HG03432 (cell line): ENCODE measurements around the gene WRAP73.

Experiments
- ATAC-seq: cut with Tn5 transposase; IDR thresholded peaks from one replicate; pipeline ENCODE4 v1.9.1; 2021; ENCODE audit warnings: mild to moderate bottlenecking, moderate library complexity; ENCODE audit not compliant: unreplicated experiment

Gene WRAP73

DNA sequence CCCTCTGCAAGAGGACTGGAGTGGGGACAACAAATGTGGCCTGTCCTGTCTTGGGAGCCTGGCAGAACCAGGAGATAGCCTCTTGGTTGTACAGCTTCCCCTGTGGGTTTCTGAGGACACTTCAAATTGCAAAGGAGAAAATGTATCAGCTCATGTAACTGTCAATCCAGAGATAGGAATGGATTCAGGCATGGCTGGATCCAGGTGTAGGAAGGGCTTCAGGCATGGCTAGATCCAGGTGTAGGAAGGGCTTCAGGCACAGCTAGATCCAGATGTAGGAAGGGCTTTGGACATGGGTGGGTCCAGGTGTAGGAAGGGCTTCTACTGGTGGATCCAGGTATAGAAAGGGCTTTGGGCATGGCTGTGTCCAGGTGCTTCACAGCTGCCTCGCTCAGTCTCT is 33.3 kb upstream of the WRAP73 start:
- no peak for ATAC-seq

DNA sequence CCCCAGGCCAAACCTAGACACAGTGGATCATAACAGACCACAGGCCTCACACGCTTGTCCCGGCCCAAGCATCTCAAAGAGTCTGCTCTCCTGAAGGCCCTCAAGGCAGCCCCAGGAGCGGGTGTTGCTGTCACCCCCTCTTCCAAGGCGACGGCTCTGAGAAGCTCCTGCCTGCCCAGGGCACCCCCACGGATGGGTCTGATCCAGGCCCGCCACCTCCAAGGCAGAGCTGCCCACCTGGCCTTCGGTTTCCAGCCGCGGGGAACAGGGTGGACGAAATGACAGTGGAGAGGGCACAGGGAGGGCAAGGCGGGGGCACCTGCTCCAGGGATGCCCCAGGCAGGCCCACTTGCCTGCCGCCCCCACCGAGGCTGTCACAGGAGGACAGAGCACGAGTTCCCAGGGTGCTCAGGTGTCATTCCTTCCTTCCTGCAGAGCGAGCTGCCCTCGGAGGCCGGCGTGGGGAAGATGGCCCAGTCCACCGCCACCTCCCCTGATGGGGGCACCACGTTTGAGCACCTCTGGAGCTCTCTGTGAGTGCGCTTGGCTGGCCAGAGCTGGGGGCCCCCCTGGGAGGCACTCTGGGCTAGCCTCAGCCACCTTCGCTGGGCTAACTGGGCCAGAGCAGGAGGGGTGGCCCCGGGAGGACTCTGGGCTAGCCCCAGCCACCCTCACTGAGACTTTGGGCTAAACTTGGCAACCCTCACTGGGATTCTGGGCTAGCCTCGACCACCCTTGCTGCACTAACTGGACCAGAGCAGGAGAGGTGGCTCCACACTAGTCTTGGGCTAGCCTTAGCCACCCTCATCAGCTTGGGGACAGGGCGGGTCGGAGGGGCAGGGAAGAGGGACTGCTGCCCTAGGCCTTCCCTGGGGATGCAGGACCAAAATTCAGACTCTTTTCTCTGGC is 32.2 kb upstream of the WRAP73 start:
- no peak for ATAC-seq

DNA sequence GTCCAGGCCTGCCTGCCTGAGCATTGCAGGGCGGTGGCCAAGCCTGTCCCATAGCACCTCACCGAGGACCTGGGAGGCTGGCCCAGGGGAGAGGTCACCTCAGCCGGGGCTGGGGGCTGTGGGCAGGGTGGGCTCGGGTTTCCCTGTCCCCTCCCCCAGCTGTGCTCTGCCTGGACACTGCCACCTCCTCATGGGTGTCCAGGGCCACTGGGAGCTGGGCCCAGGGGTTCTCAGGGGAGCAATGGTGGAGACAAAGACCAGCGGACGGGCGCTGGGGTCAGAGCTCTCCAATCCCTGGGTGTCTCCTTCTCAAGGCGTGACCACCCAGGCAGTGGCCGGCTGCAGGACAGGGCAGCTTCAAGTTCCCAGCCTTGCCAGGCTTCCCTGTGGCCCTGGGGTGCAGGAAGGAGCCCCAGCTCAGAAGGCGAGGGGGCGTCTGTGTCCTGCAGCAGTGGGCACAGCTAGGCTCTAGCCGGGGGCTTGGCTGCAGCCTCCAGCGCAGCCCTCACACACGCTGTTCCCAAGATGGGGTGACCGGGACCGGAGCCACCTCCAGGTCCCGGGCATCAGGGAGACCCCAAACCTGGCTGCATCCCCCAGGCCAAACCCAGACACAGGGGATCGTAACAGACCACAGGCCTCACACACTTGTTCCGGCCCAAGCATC is 31.5 kb upstream of the WRAP73 start:
- ATAC-seq = no peak

DNA sequence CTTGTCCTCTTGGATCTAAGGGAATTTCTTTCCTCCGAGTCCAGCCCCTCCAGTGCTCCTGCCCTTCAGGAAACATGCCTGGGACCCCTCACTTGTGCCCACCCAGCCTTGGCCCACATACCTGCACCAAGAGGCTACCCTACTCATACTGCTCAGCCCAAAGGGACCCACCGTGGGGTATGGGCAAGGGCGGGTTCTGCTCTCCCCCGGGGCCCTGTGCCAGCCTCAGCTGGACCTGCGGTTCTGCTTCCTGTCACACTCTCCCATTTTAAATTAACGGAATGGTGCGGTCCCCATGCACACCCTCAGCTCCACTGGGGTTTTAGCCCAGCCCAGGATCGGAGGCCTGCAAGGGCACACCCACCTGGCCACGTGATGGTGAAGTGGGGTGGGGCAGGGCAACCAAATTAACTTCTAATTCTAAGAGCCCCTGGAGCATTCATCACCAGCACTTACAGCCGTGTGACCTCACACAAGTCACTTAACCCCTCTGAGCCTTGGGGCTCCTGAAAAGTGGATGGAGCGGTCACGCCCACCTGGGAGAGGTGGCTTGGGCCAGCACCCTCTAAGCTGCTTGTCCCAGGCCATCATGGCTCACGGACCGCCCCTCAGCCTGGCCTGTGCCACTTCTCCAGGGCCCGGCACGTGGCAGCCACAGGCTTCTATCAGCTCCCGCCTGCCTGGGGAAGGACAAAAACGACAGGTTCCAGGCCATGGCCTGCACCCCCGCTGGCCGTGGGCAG is 30.8 kb upstream of the WRAP73 start:
- no peak for ATAC-seq

DNA sequence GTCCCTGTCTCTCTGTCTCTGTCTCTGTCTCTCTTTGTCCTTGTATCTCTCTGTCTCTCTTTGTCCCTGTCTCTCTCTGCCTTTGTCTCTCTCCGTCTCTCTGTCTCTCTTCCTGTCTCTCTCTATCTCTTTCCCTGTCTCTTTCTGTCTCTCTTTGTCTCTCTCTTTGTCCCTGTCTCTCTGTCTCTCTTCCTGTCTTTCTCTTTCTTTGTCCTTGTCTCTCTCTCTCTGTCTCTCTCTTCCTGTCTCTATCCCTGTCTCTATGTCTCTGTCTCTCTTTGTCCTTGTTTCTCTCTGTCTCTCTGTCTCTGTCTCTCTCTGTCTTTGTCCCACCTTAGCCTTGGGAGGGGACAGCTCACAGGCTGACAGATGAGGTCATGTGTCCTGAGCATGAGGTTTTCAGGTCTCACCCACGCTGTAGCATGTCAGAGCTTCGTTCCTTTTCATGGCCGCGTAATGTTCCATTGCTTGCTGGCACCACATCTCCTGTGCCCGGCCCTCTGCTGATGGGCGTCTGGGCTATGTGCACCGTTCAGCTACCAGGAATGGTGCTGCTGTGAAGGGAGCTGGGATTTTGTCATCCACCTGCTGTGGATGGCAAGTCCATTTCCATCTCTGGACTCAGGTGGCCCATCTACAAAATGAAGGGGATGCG is 30.0 kb upstream of the WRAP73 start:
- ATAC-seq = no peak

DNA sequence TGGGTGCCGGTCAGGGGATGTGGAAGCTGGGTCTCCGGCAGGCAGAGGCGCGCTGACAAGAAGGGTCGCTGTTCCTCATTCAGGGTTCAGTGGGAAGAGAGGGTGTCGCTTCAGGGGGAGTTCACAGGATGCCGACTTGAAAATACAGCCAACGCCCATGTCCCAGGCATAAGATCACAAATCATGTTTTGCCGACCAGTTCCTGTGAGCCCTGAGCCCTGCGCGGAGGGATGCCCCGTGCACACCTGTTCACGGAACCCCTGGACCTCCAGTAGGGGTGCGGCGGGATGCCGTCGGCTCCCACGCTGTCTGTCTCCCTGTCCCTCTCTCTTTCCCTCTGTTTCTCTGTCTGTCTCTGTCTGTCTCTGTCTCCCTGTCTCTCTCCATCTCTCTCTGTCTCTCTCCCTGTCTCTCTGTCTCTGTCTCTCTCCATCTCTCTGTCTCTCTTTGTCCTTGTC is 29.2 kb upstream of the WRAP73 start:
- ATAC-seq = no peak

DNA sequence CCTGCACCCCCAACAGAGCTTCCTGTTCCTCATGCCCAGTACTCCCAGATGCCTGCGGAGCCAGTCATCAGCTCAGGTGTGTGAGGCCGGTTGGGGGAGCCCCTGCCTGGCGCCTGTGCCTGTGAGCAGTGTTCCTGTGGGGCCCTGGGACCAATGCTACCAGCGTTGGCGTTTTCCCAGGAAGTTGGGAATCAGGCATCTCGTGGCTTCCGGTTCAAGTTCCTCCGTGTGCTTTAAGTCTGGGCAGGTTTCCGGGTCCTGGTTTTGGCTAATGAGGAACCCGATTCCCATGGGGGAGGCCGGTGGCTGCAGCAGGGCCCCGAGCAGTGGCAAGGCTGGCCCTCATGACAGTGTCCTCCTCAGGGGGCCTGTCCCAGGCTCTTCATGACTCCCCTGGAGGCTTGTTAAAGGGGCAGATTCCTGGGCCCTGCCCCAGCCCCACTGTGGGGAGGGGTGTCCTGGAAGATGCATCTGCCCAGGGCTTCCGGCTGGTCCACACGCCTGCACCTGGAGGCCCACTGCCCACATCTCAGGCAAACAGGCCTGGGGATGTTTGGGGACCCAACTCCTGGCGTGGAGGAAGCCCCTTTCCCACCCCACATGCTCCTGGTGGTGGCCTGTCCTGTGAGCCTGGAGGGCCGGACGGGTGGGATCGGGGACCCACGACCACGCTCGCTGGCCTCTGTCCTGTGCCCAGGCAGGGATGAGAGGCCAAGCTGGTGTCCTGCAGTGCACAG is 28.6 kb upstream of the WRAP73 start:
- ATAC-seq = no peak

DNA sequence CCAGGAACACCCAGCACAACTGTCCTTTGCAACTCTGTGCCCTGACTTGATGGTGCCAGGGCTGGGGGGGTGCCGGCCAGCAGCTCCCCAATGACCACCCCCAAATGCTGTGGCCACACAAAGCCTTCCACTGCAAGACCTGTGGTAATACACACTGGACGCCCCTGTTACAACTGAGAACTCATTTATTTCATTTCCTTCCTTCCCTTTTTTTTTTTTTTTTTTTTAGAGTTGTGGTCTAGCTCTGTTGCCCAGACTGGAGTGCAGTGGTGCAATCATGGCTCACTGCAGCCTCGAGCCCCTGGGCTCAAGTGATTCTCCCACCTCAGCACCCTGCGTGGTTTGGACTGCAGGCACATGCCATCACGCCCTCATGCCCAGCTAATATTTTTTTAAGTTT is 27.6 kb upstream of the WRAP73 start:
- peak; percentile 5 for ATAC-seq

DNA sequence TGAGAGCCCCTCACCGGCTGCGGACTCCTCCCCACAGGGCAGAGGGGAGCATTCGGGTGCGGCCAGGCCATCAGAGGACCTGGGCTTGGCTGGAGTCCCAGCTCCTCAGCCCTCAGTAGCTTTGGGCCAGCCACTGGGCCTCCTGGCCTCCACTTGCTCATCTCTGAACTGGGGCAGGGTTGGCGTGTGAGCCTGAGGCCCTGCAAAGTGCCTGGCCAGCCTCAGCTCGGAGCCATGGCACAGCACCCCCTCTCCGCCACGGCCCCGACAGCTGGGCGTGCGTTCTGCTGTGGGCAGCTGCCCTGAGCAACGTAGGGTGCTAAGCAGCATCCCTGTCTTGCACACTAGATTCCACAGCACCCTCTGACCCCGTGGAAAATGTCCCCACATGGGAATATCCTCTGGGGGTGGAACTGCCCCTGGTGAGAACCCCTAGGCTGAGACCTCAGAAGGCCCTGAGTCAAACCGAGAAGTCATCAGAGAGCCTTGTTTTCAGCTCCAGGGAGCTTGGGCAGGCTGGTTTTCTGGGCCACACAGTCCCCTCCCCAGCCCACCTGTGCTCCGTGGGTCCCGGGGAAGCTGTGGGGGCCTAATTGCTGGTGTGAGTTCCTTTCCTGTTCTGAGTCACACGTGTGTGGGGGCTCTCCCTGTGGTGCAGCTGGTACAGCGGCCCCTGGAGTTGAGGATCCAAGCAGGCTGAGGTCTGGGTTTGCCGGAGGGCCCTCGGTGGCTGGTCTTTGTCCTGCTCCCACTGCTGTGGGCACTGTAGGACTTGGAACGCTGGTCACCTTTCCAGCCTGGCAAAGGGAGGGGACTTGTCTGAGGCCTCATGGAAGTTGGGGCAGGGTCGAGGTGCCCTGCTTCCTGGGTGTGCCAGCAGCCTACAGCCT is 26.9 kb upstream of the WRAP73 start:
- ATAC-seq = peak; percentile 70

DNA sequence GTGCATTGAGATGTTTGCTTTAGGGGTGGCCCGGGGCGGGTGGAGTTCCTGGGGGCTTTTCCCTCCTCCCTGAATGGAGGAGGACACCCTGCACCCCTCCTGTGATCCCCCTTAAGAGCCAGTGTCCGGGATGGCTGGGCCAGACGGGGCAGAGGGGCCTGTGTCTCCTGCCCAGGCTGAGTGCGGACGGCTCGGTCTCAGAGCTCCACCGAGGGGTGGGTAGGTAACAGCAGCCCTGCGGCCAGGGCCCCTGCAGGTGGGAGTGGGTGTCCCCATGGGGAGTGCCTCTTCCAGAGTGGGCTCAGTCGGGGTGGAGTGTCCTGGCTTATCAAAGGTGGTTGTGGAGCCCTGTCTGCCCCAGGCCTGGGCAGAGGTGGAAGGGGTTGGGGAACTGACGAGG is 25.5 kb upstream of the WRAP73 start:
- no peak for ATAC-seq

DNA sequence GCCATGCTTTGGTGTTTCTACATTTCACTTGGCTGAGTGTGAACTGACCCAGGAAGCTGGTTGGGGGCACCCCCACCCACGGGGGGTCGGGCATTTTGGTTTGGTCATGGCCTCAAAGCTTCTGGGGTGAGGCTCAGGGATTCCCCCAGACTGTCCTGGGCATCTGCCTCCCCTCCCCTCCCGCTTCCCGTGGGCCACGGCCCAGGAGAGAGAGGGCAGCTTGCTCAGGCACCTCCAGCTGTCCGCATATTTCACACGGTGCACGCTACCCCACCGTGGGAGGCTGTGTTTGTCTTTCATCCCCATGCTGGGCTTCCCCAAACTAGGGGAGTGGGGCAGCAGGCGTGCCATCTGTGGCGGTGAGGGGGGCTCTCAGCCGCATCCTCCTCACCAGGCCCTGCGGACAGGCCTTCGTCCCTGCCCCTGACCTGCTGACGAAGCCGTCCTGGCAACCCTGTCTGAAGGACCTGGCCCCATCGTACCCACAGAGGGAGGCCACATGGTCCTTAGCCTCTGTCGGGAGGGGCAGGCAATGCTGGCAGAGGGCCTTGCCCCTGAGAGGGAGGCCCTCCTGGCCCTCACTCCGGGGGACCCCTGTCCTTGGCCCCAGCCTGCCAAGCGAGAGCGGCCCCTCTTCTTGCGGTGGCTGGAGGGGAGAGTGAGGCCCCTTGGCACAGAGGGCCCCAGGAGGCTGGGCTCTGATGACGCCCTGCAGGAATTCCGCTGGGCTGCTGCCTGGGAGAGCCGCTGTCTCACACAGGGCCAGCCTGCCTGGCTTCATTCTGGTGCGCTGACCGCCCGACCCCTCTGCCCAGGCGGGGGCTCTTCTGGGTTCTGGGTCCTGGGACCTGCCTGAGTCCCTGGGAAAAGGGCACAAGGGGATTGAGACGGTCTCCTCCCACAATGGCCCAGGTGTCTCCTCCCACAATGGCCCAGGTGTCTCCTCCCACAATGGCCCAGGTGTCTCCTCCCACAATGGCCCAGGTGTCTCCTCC is 24.5 kb upstream of the WRAP73 start:
- no peak for ATAC-seq

DNA sequence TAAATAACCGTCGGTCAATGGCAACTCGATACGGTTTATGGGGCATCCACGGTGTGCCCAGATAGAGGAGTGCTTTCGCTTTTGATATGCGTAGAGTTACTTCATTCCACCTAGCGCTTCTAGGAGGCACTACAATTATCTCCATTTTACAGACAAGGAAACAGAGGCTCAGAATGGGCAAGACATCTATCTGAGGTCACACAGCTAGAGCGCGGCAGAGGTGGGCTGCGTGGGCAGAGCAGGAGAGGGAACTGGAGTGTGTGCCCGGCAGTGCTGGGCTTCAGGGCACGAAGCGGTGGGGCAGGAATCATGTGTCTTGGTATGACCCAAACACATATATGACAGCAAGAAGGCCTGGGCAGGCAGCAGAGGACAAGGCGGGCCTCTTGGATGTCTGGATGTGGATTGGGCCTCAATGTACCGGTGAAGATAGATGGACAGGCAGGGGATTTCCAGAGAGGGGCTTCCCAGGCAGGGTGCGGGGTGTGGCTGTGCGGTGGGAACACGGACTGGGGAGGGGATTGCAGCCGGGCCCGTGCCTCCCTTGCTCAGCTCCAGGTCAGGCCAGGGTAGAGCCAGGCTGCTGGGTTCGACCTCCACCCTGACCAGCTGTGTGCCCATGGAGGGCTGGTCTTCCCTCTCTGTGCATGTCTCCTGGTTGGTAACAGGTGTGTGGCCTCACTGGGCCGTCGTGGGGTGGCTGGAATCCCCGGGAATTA is 23.6 kb upstream of the WRAP73 start:
- no peak for ATAC-seq

DNA sequence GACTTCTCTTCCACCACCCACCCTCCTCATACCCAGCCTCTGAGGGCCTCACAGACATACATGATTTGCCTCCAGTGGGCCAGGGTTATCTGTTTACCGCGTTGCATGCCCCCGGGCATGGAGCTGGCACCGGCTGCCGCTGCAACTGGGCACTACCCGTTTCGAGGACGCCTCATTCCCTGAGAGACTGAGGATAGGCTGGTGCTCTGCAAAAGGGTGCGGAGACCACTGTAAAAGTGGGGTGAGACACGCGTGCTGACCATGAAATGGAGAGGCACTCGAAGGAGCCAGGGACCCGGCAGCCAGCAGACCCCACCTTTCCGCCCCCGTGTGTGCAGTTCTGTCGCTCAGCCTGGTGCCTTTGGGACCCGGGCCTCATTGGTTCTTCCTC is 23.1 kb upstream of the WRAP73 start:
- no peak for ATAC-seq

DNA sequence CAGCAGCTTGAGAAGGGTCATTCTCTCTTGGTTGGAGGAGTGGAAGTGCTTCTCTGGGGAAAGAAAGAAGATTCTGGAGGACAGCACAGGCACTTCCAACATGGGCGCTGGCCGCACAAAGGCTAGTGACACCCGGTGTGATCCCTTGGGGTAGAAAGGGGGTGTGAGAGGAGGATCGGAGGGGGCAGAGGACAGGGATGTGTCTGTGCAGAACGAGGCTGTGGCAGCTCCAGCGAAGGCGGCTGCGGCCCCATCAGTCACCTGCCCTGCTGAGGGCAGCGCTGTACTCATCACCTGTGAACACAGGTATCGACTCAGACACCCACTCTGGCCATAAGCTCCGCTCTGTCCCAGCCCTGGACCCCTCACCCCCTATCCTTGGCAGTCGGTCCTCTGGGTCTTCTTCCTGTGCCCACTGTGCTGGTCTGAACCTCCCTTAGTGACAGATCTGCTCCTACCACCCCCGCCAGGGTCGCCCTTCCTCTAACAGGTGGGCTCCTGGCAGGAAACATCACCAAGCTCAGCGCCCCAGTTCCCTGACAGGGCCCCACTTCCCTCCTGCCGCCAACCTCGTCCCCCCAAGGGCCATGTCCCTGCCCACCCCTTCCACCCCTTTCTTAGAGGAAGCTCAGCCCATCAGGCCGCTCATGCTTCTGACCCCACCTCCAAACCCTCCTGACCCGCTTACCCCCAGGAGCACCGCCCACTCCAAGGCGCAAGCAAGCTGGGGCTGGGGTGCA is 22.5 kb upstream of the WRAP73 start:
- no peak for ATAC-seq

DNA sequence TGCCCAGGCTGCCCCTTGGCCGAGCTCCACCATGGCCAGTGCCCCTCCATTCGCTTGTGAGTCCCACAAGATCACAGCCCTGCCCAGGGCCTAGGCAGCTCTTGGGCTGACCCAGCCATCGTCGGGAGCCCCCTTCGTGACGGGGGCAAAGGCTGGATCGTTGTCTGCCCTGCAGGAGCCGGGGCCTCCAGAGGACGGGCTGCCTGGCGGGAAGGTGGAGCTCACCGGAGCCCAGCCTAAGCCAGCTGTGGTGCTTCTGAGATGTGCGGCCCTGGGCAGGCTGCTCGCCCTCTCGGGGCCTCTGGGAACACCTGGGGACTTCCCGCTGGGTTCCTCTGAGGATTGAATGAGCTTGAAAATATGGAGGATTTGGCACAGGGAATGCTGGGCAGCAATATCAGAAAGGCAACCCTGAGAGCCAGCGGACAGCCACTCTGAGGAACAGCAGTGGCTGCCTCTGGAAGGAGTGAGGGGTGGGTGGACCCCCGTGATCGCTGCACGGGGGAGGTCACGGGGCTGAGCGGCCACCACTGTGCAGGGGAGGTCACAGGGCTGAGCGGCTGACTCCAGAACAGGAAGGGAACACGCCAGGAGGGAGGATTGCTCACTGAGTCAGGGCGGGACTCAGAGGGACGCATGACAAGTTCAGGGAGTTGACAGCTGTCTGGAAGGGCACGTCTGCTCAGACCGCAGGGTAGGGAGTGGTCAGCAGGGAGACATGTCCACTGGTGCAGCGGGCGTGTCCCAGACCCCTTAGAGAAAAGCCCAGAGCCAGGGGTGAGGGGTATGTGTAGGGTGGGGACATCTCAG is 21.7 kb upstream of the WRAP73 start:
- no peak for ATAC-seq

DNA sequence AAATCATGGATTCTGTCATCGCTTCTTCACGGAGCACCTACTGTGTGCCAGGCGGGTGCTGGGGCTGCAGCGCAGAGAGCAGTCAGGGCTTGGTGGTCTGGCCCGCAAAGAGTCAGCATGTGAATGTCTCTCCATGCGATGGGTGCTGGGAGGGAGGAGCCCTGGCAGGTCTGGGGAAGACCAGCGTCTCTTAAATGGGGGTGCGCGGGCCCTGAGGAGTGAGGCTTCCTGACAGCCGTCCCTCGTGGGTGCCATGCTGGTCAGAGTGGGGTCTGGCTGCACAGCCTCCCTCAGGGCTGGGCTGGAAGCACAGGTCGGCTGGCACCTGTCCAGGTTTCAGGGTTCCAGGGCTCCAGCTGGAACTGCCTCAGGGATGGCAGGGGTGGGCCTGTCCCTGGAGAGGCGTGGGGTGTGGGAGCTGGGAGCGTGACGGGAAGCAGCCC is 20.9 kb upstream of the WRAP73 start:
- no peak for ATAC-seq
